HepG2 (cell line): Measurements from ENCODE around the gene GABRB3. TPM values are rescaled to one million over a fixed set of nuclear protein-coding genes. Genes with fewer than 3 reads are reported as not detected.

Experiments
- ATAC-seq: fragments of 200-7000 bp; cut with Tn5 transposase; 3 replicates; pipeline ENCODE4 v1.9.1; 2020; ENCODE audit warnings: mild to moderate bottlenecking, moderate library complexity
- BruUV-seq: library from RNA; stranded (reverse); fragments of 400-500 nt; replicated peaks from 2 replicates; lab custom pipeline; 2021; lab: Mats Ljungman, UMichigan
- CTCF ChIA-PET: fragments of 300-600 bp; formaldehyde crosslinking; extraction: SDS; loops from one replicate; lab custom pipeline; 2021; ENCODE audit warnings: low total read pairs, inconsistent platforms, low intra/inter-chr PET ratio; lab: Yijun Ruan, JAX
- POLR2A ChIA-PET: fragments of 350-600 bp; sonication (Branson Sonifier 250); formaldehyde crosslinking; loops from one replicate; lab custom pipeline; 2020; ENCODE audit warnings: antibody characterized with exemption, inconsistent platforms; lab: Yijun Ruan, JAX
- DNase-seq: peaks from one replicate; pipeline ENCODE4 v3.0.0-alpha.2; 2015; ENCODE audit warnings: low spot score
- FAIRE-seq: peaks from 3 replicates; lab custom pipeline; 2011; peaks lifted over from hg19 to GRCh38; lab: Jason Lieb, UNC
- H2AFZ ChIP-seq: one replicate; pipeline ENCODE4 v1.6.1; 2011; ENCODE audit warnings: low read length, inconsistent platforms
- H3K27ac ChIP-seq: fragments of 300-600 bp; 3 replicates; pipeline ENCODE4 v1.8.0; 2011; ENCODE audit warnings: mixed run types, mild to moderate bottlenecking, mixed read lengths, low read length, inconsistent platforms; ENCODE audit not compliant: insufficient read depth; ENCODE audit errors: extremely low read length
- H3K27me3 ChIP-seq, 2 experiments: fragments of 200-600 bp in 1 of 2; 2 replicates in 1 of 2; 3 replicates in 1 of 2; pipeline versions ENCODE4 v1.6.0 to v1.8.0; 2011; ENCODE audit warnings: low read length in 2 of 2, mild to moderate bottlenecking in 2 of 2, moderate library complexity in 2 of 2, inconsistent platforms in 1 of 2; ENCODE audit not compliant: insufficient read depth in 2 of 2, control insufficient read depth in 1 of 2
- H3K36me3 ChIP-seq, 2 experiments: fragments of 200-600 bp in 1 of 2; replicated peaks in 1 of 2; 2 replicates in 1 of 2; 3 replicates in 1 of 2; pipeline versions ENCODE4 v1.5.1 to v1.8.0; 2011; ENCODE audit warnings: low read length in 2 of 2, inconsistent platforms in 1 of 2; ENCODE audit not compliant: insufficient read depth in 2 of 2, control insufficient read depth in 1 of 2
- H3K4me1 ChIP-seq: 2 replicates; pipeline ENCODE4 v1.5.1; 2012; ENCODE audit warnings: low read length, inconsistent platforms; ENCODE audit not compliant: insufficient read depth
- H3K4me2 ChIP-seq: 2 replicates; pipeline ENCODE4 v1.6.0; 2011; ENCODE audit warnings: low read depth, low read length, inconsistent platforms
- H3K4me3 ChIP-seq, 3 experiments: fragments of 200-600 bp in 1 of 3; sonication (generic), shearing (Covaris generic) in 1 of 3; replicated peaks in 1 of 3; 2 replicates each; pipeline ENCODE4 v1.5.1; 2011 to 2016; ENCODE audit warnings: low read length in 3 of 3, inconsistent platforms in 2 of 3, low read depth in 2 of 3, mild to moderate bottlenecking in 2 of 3, control low read depth in 1 of 3, mixed read lengths in 1 of 3; ENCODE audit not compliant: insufficient read depth in 1 of 3
- H3K79me2 ChIP-seq: one replicate; pipeline ENCODE4 v1.6.1; 2011; ENCODE audit warnings: low read length, inconsistent platforms; ENCODE audit not compliant: insufficient read depth
- H3K9ac ChIP-seq: 2 replicates; pipeline ENCODE4 v1.6.0; 2011; ENCODE audit warnings: mild to moderate bottlenecking, low read depth, low read length, inconsistent platforms; ENCODE audit not compliant: insufficient read depth
- H3K9me3 ChIP-seq: 2 replicates; pipeline ENCODE4 v1.5.1; 2012; ENCODE audit warnings: mild to moderate bottlenecking, low read length
- H4K20me1 ChIP-seq: 2 replicates; pipeline ENCODE4 v1.6.0; 2011; ENCODE audit warnings: inconsistent platforms, mild to moderate bottlenecking, low read length, moderate library complexity; ENCODE audit not compliant: insufficient read depth
- CSRNP2 ChIP-seq: sonication (generic); formaldehyde crosslinking; conservative IDR thresholded peaks from 2 replicates; pipeline ENCODE4 v1.8.0; 2022; ENCODE audit warnings: low read depth, missing genetic modification reagents
- FOXJ3 ChIP-seq: sonication (generic); formaldehyde crosslinking; IDR thresholded peaks from 2 replicates; pipeline ENCODE4 v1.4.0; 2020; ENCODE audit warnings: missing genetic modification reagents, mild to moderate bottlenecking, borderline replicate concordance
- HNRNPLL ChIP-seq: fragments of 200-400 bp; formaldehyde crosslinking; IDR thresholded peaks from 2 replicates; pipeline ENCODE4 v1.6.1; 2017; ENCODE audit warnings: mild to moderate bottlenecking, low read depth, low read length; ENCODE audit not compliant: poor library complexity, severe bottlenecking
- JUN ChIP-seq: sonication (generic); formaldehyde crosslinking; IDR thresholded peaks from 2 replicates; pipeline ENCODE4 v1.4.0; 2020; ENCODE audit warnings: mild to moderate bottlenecking, missing genetic modification reagents
- KDM4B ChIP-seq: sonication (generic); formaldehyde crosslinking; IDR thresholded peaks from 2 replicates; pipeline ENCODE4 v1.4.0; 2020; ENCODE audit warnings: missing genetic modification reagents
- KDM5A ChIP-seq: fragments of 200-600 bp; sonication (generic); IDR thresholded peaks from 2 replicates; pipeline ENCODE4 v1.7.0; 2018; ENCODE audit warnings: antibody characterized with exemption, mild to moderate bottlenecking, low read length, borderline replicate concordance
- MED8 ChIP-seq: sonication (generic); formaldehyde crosslinking; IDR thresholded peaks from 2 replicates; pipeline ENCODE4 v1.8.1; 2023; ENCODE audit warnings: mild to moderate bottlenecking, missing genetic modification reagents; ENCODE audit not compliant: insufficient replicate concordance
- POLR2G ChIP-seq: fragments of 200-400 bp; formaldehyde crosslinking; IDR thresholded peaks from 2 replicates; pipeline ENCODE4 v1.6.1; 2018; ENCODE audit warnings: mild to moderate bottlenecking, low read depth, low read length, moderate library complexity
- SKI ChIP-seq: fragments of 450-650 bp; IDR thresholded peaks from one replicate; pipeline ENCODE4 v1.6.1; 2018; ENCODE audit warnings: mild to moderate bottlenecking; ENCODE audit not compliant: partially characterized antibody
- SP1 ChIP-seq, 2 experiments: fragments of 450-650 bp in 1 of 2; sonication (generic) in 1 of 2; formaldehyde crosslinking in 1 of 2; IDR thresholded peaks; 2 replicates each; pipeline versions ENCODE4 v1.4.0 to v1.6.1; 2016 to 2020; ENCODE audit warnings: missing genetic modification reagents in 1 of 2
- ZHX1 ChIP-seq: sonication (generic); formaldehyde crosslinking; IDR thresholded peaks from 2 replicates; pipeline ENCODE4 v1.8.1; 2022; ENCODE audit warnings: low read depth, mild to moderate bottlenecking, missing genetic modification reagents
- ZMYM3 ChIP-seq: sonication (generic); formaldehyde crosslinking; IDR thresholded peaks from 2 replicates; pipeline ENCODE4 v1.5.1; 2020; ENCODE audit warnings: mild to moderate bottlenecking, missing genetic modification reagents
- ZNF292 ChIP-seq: sonication (generic); formaldehyde crosslinking; IDR thresholded peaks from 2 replicates; pipeline ENCODE4 v1.8.1; 2022; ENCODE audit warnings: mild to moderate bottlenecking, low read depth, missing genetic modification reagents, borderline replicate concordance
- WGBS: methylation state at CpG from one replicate; pipeline ENCODE4 v1.1.6; 2017; ENCODE audit warnings: low lambda C conversion rate; 5-methylcytosine and 5-hydroxymethylcytosine counted together
- in situ Hi-C: cut with HindIII; loops from 2 replicates; pipeline ENCODE4 v1.10.0; 2017; ENCODE audit warnings: low pct_unique_long_range_greater_than_20kb; ENCODE audit not compliant: extremely low pct_ligation_motif_present
- intact Hi-C: fragments of 100-400 bp; cut with micrococcal nuclease; formaldehyde crosslinking; loops from one replicate; pipeline ENCODE4 v1.10.0; 2022; ENCODE audit not compliant: unreplicated experiment
- polyA plus RNA-seq, 8 experiments: library from polyadenylated mRNA; depleted of rRNA in 3 of 8; stranded (reverse) in 7 of 8; unstranded in 1 of 8; fragments of >200 nt; fragmentation: Illumina TruSeq in 4 of 8; extraction: Trizol in 4 of 8; gene quantifications; 2 replicates each; pipeline versions ENCODE4 v1.2.1 to v1.2.3, GENCODE V29; 2011 to 2016; ENCODE audit warnings: low read depth in 4 of 8, missing spikeins in 1 of 8, mixed read lengths in 1 of 8; ENCODE audit not compliant: insufficient read depth in 1 of 8
- total RNA-seq, 5 experiments: library from RNA; depleted of rRNA; stranded (reverse); fragments of >200 nt; fragmentation: Illumina TruSeq; extraction: Trizol; gene quantifications; 2 replicates each; pipeline ENCODE4 v1.2.3, GENCODE V29; 2016; ENCODE audit warnings: low read depth in 1 of 5

GABRB3 gene
- total and polyA plus RNA-seq, 2 of the 13 experiments (the other 11 are each of a cell fraction or from before 2014, with no cell fraction given): not detected

GRCh38 chr15:26648676-26649075 lies 124.2 kb downstream of the GABRB3 start:
- intact Hi-C loops: no loop called here
- ATAC-seq: no peak
- Histone ChIP-seq H3K27ac (no peak overlapping the region), H3K9ac (no peak overlapping the region), H4K20me1 (no peaks in the 10 kb centered on the region), H3K4me1 (no peaks in the 10 kb centered on the region), H2AFZ (no peak overlapping the region), H3K36me3 (no peaks in the 10 kb centered on the region), H3K4me2 (no peak overlapping the region), H3K27me3 (no peaks in the 10 kb centered on the region), H3K4me3 (no peak overlapping the region), H3K79me2 (no peaks in the 10 kb centered on the region), H3K9me3 (peaks cover 93% of the 10 kb centered on the region)
- no peak for TF ChIP-seq ZHX1
- no peak for TF ChIP-seq ZNF292 (CRISPR knock-in tag)
- no peak for TF ChIP-seq JUN (CRISPR knock-in tag)
- TF ChIP-seq KDM5A: no peak
- in situ Hi-C loops: no loop called here
- ChIA-PET CTCF (no interaction called here), POLR2A (no interaction called here)
- no peak for FAIRE-seq
- DNase-seq: no peak
- 17% methylated on average over 6 of the region's 6 CpGs for WGBS
- no TSS peak for BruUV-seq

GRCh38 chr15:26644948-26645347 lies 127.9 kb downstream of the GABRB3 start:
- CTCF ChIA-PET: no interaction called here
- Histone ChIP-seq H3K4me2 (no peak overlapping the region), H3K9ac (no peak overlapping the region), H3K79me2 (no peaks in the 10 kb centered on the region), H3K27me3 (no peaks in the 10 kb centered on the region), H3K4me3 (no peak overlapping the region), H2AFZ (no peak overlapping the region), H3K27ac (no peak overlapping the region), H3K9me3 (peaks cover 90% of the 10 kb centered on the region), H3K36me3 (no peaks in the 10 kb centered on the region), H3K4me1 (no peaks in the 10 kb centered on the region), H4K20me1 (no peaks in the 10 kb centered on the region)
- WGBS: 16% methylated on average over 6 of the region's 9 CpGs
- POLR2A ChIA-PET: no interaction called here
- ATAC-seq (no peak), DNase-seq (no peak), FAIRE-seq (no peak)
- intact Hi-C loops: no loop called here
- in situ Hi-C loops: no loop called here
- no TSS peak for BruUV-seq
- TF ChIP-seq KDM4B: no peak
- TF ChIP-seq MED8 (CRISPR knock-in tag): no peak
- TF ChIP-seq SKI: no peak
- no peak for TF ChIP-seq SP1 (IDR thresholded peaks at IDR 0.05)
- no peak for TF ChIP-seq SP1 (CRISPR knock-in tag; IDR thresholded peaks at IDR 0.05)
- no peak for TF ChIP-seq HNRNPLL
- TF ChIP-seq ZMYM3 (CRISPR knock-in tag): no peak
- TF ChIP-seq FOXJ3 (CRISPR knock-in tag): no peak
- TF ChIP-seq CSRNP2 (CRISPR knock-in tag): no peak
- no peak for TF ChIP-seq POLR2G
